RWPE1 (cell line): ENCODE data around the gene AUNIP.

ENCODE experiments used
- CTCF ChIA-PET: fragments of 350-600 bp; sonication (Branson Sonifier 250); formaldehyde crosslinking; extraction: SDS; loops from one replicate; lab custom pipeline; 2021; lab: Yijun Ruan, JAX
- POLR2A ChIA-PET: fragments of 400-600 bp; formaldehyde crosslinking; extraction: SDS; loops from one replicate; lab custom pipeline; 2020; ENCODE audit warnings: antibody characterized with exemption; ENCODE audit not compliant: low non-redundant PET; lab: Yijun Ruan, JAX
- DNase-seq: peaks from one replicate; pipeline ENCODE4 v3.0.0; 2012; ENCODE audit warnings: low spot score
- H3K27ac ChIP-seq: fragments of 450-650 bp; 2 replicates; pipeline ENCODE4 v1.5.1; 2017
- CTCF ChIP-seq: fragments of 450-650 bp; conservative IDR thresholded peaks from 2 replicates; pipeline ENCODE4 v1.5.1; 2017; ENCODE audit warnings: low read depth, mild to moderate bottlenecking

Gene AUNIP

GRCh38 chr1:25871704-25872494 is 12.6 kb upstream of the AUNIP start:
- DNase-seq = no peak
- POLR2A ChIA-PET = no interaction called here
- H3K27ac ChIP-seq = peak overlapping the region; percentile 95
- no peak for TF ChIP-seq CTCF
- CTCF ChIA-PET = interaction anchor here (0.6 kb wide), 2 partner anchors 23 to 84 kb away, joined by 3 to 4 read pairs; no protein-coding TSS in a partner anchor

- H3K27ac ChIP-seq = peak overlapping the region; percentile 95
- no peak for TF ChIP-seq CTCF
- CTCF ChIA-PET = interaction anchor here (0.5 to 1.1 kb wide), 4 partner anchors 11 to 84 kb away, joined by 3 to 4 read pairs (median 4); partner anchors contain the start of gene MTFR1L
- DNase-seq = peak; percentile 71
- POLR2A ChIA-PET = no interaction called here
These were observed 11.9 kb upstream of the AUNIP start for GRCh38 chr1:25871086-25871703.

GRCh38 chr1:25870614-25871013 is 11.4 kb upstream of the AUNIP start:
- ChIA-PET POLR2A (no interaction called here), CTCF (interaction anchor here (0.5 to 1.1 kb wide), 5 partner anchors 11 to 51 kb away, joined by 3 to 4 read pairs (median 4); partner anchors contain the start of gene MTFR1L)
- H3K27ac ChIP-seq = peak overlapping the region; percentile 95
- DNase-seq = no peak
- no peak for TF ChIP-seq CTCF

- ChIA-PET CTCF (interaction anchor here (0.6 to 1.1 kb wide), 3 partner anchors 25 to 42 kb away, joined by 3 to 4 read pairs (median 4); no protein-coding TSS in a partner anchor), POLR2A (no interaction called here)
These were observed 10.8 kb upstream of the AUNIP start for GRCh38 chr1:25869909-25870606.

GRCh38 chr1:25867210-25867991 is 8.1 kb upstream of the AUNIP start:
- H3K27ac ChIP-seq = peak overlapping the region; percentile 14
- ChIA-PET POLR2A (no interaction called here), CTCF (no interaction called here)
- no peak for TF ChIP-seq CTCF
- no peak for DNase-seq

More at GRCh38 chr1:25869909-25870606, 10.8 kb upstream of the AUNIP start:
- no peak for DNase-seq
- H3K27ac ChIP-seq = peak overlapping the region; percentile 64
- no peak for TF ChIP-seq CTCF
